HT-29 (cell line): ENCODE data around the gene NKD1. TPM values are rescaled to one million over a fixed set of nuclear protein-coding genes. Genes with fewer than 3 reads are reported as not detected.

ENCODE experiments used
- DNase-seq: peaks from one replicate; pipeline ENCODE4 v3.0.0-alpha.2; 2015; ENCODE audit warnings: low spot score
- total RNA-seq: library from RNA; depleted of rRNA; stranded (reverse); fragments of >200 nt; shearing (Covaris generic); gene quantifications from 2 replicates; pipeline ENCODE4 v1.2.3, GENCODE V29; 2014

The NKD1 gene
- total RNA-seq, 1 experiment from 2014 or later: 0.13 TPM

DNA sequence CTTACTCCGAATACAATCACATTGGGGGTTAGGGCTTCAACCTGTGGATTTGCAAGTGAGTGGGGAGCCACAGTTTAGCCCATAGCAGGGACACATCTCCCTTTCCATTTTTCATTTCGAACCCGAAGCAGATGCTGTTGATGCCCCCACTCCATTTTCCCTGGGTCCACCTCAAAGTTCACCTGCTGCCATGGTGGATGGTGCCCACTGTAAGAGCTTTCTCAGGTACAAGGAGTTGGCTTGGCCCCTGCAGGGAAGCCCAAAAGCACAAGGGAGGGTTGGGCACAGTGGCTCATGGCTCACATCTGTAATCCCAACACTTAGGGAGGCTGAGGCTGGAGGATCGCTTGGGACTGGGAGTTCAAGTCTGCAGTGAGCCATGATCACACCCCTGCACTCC lies 81.1 kb downstream of the NKD1 start:
- no peak for DNase-seq

- DNase-seq: no peak
Observed at GRCh38 chr16:50630394-50631020, 82.3 kb downstream of the NKD1 start.

DNA sequence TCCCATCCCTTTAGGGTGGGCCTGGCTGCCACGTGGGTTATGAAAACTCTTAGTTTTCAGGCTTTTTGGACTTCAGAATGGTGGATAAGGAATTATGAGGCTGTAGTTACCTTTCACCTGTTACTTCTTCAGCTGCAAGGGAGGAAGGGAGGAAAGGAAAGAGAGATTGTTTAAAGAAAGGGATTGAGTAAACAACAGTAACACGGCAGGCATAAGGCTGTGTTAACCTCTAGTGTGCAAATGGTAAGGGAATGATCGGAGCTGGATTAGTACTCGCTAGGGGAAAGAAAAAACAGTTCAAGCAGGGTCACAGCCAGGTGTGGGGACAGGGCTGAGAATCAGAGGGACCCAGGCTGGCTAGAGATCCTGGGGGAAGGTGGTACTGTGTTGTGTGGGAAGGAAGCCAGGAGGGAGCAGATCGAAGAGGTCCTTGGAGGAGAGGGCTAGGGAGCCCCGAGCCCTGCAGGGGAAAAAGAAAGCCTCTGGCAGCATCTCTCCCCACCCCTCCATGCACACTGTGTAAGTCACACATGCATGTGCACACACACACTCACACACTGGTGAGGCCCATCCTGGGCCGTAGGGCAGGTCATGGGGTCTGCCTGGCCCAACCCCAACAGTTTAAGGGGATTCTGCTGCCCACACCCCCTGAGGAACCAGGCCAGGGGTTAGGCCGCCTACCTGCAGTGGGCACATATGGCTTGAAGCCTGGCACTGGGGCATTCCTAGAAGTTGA lies 83.2 kb downstream of the NKD1 start:
- DNase-seq: no peak

DNA sequence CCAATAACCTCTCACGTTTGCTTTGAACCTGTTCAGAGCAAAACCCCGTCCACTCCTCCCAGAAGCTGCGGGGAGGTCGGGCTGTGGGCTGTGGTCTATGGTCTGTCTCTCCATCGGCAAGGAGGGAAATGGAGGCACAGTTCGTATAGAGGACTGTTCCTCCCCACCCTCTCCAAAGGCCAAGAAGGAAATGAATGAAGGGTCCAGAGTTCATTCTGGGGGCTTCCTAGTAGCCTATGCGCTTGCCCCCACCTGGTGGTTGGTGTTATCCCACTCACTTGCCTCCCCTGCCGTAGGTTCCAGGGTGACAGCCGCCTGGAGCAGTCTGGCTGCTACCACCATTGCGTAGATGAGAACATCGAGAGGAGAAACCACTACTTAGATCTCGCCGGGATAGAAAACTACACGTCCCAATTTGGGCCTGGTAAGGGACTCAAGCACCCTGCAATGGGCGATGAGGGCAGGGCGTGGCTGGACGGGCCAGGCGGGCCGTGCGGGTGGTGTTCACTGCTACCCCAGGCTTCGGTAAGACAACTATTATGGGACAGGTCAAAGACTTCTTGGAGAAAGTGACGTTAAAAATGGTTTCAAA lies 83.9 kb downstream of the NKD1 start:
- DNase-seq: no peak

- no peak for DNase-seq
Observed at GRCh38 chr16:50632927-50633800, 85.0 kb downstream of the NKD1 start.

DNA sequence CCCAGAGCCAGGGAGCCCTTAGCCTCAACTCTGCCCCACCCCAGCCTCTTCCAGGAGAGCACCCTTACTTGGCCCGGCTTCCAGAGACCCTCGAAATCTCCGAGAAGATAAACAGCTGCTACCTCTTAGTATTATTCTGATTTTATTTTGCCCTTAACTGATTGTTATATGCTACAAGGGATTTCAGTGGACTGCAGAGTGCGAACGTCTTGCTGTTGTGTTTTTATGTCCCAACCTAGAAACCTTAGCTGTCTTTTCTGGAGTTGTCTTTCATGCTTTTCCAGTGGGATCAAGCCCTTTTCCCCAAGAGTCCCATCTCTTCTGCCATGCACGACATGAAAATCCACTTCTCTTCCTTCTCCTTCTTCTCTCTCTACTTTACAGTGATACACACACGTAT lies 85.9 kb downstream of the NKD1 start:
- no peak for DNase-seq

- no peak for DNase-seq
Observed at GRCh38 chr16:50634947-50635346, 86.8 kb downstream of the NKD1 start.

DNA sequence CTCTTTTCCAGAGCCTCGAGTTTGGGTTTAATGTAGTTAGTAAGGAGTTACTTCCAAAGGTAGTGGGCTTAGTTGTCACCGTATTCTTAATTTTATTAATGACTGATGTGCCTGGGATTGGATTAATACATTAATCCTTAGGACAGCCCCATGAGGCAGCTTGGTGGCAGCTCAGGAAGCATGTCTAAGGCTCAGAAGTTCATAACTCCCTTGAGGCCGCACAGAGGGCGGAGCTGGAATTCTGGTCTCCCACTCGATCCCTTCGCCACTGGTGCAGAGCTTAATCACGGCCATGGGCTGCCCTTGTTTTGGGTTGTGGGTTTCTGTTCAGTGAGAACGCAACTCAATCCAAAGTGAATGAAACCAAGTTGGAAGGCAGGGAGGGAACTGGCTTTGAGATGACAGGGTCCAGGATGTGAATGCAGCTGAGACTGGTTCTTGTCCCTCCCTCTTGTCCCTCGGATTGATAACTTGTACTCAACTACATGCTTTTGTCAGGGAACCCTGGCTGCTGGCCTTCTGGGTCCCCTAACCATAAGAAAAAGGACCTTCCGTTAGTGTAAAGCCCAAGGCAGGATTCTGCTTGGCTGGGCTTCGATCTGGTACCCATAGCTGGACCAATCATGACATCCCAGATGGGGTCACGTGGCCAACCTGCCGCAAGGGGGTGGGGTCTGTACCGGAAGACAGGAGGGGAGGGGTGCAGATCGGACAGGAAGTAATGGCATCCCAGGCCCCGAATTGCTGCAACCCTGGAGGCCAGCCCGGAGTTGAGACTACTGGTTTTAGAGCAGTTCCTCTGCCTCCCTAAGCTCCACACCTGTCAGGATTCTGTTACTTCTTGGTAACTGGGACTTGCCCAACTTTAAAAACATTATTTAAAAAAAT lies 87.6 kb downstream of the NKD1 start:
- no peak for DNase-seq

DNA sequence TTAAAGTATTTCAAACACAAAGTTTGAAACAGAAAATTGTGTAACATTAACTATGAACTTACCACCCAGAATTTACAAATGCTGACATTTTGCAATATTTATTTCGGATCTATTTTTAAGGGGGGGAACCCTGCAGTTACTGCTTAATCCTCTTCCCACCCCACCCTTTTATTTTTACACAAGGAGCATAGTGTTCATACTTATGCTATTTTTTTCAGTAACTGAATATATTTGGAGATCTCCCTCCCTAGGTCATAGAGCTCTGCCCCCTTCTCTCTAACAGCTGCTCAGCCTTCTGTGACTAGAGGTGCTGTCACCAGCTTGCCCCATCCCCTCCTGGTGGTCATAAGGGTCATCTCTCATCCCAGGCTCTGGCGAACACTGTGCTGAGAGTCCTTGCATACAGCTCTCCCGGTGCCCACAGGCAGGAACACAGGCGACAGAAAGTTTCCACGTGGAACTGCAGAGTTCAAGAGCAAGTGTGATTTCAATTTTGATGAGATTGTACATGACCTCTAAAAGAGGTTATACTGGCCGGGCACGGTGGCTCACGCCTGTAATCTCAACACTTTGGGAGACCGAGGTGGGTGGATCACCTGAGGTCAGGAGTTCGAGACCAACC lies 88.7 kb downstream of the NKD1 start:
- no peak for DNase-seq

GRCh38 chr16:50637716-50638602 lies 89.8 kb downstream of the NKD1 start:
- no peak for DNase-seq

DNA sequence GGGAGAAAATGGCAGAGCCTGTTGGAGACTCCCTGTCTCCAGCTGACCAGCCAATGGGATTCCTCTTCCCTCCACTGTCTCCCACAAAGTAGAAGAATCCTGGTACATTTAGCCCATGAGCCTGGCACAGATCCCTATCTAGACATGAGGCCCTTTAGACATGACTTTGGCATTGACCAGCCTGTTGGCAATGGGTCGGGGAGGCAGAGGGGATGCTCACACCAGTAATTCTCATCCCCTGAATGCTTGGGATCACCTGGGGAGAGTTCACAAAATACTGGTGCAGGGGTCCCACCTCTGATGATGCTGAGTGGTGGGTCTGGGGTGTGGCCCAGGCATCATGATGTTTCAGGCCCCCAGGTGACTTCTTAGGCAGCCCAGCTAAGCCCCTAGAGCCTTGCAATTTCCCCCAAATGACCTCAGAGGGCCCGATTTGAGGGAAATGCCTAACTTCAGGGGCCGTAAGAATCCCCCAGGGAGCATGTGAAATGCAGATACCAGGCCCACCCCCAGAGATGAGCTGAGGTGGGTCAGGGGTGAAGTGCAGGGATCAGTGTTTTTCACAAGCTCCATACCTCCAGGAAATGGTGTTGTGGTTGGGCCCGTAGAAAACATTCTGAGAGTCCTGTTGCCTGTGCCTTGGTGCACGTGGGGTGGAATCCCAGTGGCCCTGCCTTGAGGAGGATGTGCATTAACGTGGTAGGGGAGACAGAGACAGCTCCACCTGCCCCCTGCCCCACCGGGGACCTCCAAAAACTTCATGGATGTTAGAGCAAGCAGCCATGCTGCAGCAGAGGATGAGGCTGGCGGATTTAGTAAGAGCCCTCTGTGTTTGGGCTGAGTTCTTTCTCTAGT lies 90.8 kb downstream of the NKD1 start:
- no peak for DNase-seq

DNA sequence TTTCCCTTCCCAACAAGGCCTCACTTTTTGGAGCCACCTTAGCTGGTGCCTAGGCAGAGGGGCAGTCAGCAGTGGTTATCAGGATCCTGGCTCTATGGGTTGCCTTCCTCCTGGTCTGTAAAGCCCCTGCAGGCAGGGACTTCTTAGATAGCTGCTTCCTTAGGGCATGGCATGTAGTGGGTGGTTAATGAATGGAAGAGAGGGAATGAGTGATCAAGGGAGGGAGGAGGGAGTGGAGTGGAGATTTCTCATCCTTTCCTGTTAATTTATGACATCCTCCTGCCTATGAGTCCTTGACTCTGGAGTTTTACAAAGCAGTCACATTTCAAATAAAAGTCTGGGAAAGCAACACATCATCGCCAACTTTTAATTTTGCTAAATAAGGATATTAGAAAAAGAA lies 92.2 kb downstream of the NKD1 start:
- DNase-seq: no peak

- no peak for DNase-seq
Observed at GRCh38 chr16:50640919-50641817, 93.0 kb downstream of the NKD1 start.

GRCh38 chr16:50641818-50642187 lies 93.6 kb downstream of the NKD1 start:
- no peak for DNase-seq

DNA sequence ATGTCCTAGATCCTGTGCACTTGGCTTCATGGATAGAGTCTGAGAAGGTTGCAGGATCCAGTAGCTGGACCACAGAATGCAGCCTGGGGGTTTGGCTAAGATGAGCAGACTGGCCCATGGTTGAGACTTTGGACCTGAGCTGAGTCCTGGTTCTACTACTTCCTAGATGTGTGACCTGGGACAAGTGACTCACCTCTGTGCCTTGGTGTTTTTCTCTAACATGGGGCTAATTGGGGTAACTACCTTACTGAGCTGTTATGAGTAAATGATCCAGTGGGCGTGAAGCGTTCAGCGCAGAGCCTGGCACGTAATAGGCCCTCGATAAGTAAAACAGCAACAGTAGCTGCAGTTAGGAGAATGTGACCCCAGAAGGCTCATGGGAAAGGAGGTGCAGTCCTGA lies 94.2 kb downstream of the NKD1 start:
- no peak for DNase-seq

GRCh38 chr16:50643192-50643591 lies 95.0 kb downstream of the NKD1 start:
- no peak for DNase-seq

GRCh38 chr16:50644245-50644644 lies 96.0 kb downstream of the NKD1 start:
- DNase-seq: no peak

DNA sequence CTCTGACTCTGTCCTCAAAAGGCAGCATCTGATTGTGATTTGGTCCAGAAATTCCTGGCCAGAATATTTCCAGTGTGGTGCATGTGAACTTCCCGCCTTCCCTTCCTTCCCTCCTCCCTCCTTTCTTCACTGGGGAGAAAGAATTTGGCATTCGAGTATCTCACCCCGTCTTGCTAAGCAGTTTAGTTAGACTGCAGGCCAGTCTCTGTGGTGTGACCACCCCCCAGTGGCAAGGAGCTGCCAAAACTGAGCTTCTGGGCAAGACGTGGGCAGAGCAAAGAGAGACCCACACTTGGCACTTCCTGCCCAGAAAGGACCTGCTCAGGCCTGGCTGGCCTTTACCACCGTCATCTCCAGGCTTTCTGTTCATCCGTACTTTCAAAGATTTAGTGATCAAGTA lies 96.5 kb downstream of the NKD1 start:
- DNase-seq: no peak
